Right lobe of liver (tissue), 4 donors: ENCODE results near the gene METTL8.

Source experiments
- CTCF ChIP-seq, 4 donors: fragments of 200-600 bp in 3 of 4; fragments of 450-650 bp in 1 of 4; IDR thresholded peaks; one replicate each; pipeline versions ENCODE4 v1.5.1 to v1.8.0; 2016 to 2022; ENCODE audit warnings: antibody characterized with exemption in 4 of 4, mild to moderate bottlenecking in 2 of 4
- POLR2A ChIP-seq: fragments of 450-650 bp; IDR thresholded peaks from one replicate; pipeline ENCODE4 v1.6.1; 2017; ENCODE audit warnings: antibody characterized with exemption, mild to moderate bottlenecking
- donor health status: DM: no; HTN: no; CAD: no.
- donor health status: DM: no; HTN: no; CAD: no.
- donor health status: DM: no; HTN: yes; CAD: no.

GRCh38 chr2:171451074-171451473, 17.3 kb upstream of the METTL8 start:
- TF ChIP-seq CTCF (IDR thresholded peaks at IDR 0.05): no peak
- no peak for TF ChIP-seq POLR2A
